Endothelial cell of umbilical vein (primary cell): ENCODE measurements around the gene SPP1.

Source experiments
- CTCF ChIP-seq, 2 donors: IDR thresholded peaks; 1 replicate in 1 of 2; 2 replicates in 1 of 2; pipeline ENCODE4 v1.5.1; 2011; ENCODE audit warnings: low read length in 2 of 2, mild to moderate bottlenecking in 2 of 2, moderate library complexity in 2 of 2, control low read depth in 1 of 2, inconsistent platforms in 1 of 2, low read depth in 1 of 2; ENCODE audit not compliant: insufficient read depth in 1 of 2; ENCODE audit errors: extremely low read depth in 1 of 2
- GATA2 ChIP-seq: IDR thresholded peaks from 2 replicates; pipeline ENCODE4 v1.7.0; 2011; ENCODE audit warnings: low read depth, mild to moderate bottlenecking, moderate library complexity, mixed read lengths, low read length; ENCODE audit not compliant: insufficient read length, insufficient read depth
- POLR2AphosphoS5 ChIP-seq: IDR thresholded peaks from 2 replicates; pipeline ENCODE4 v1.6.1; 2012; ENCODE audit warnings: low read depth, mild to moderate bottlenecking, control low read depth, low read length, moderate library complexity; ENCODE audit not compliant: insufficient read depth

DNA sequence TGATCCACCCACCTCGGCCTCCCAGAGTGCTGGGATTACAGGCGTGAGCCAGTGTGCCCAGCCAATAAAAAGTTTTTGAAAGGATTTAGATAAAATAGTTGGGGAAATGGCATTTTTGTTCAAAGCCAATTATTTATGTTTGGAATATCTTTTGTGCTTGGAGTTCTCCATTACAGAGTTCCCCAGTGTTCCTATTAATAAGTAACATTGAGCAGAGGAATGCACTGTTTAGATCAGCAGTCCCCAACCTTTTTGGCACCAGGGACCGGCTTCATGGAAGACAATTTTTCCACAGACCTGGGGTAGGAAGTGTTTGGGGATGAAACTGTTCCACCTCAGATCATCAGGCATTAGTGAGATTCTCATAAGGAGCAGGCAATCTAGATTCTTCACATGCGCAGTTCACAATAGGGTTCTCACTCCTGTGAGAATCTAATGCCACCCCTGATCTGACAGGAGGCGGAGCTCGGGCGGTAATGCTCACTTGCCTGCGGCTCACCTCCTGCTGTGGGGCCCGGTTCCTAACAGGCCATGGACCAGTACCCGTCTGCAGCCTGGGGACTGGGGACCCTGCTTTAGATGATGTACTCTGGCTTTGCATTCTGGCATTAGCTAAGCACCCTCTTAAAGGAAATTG lies 40.3 kb downstream of the SPP1 start:
- no peak for TF ChIP-seq CTCF (IDR thresholded peaks at IDR 0.05; ENCODE audit: extremely low read depth in 1 of 2, insufficient read depth in 1 of 2, low read depth in 1 of 2, low read length in 2 of 2)
- no peak for TF ChIP-seq POLR2AphosphoS5
- no peak for TF ChIP-seq GATA2
